SIG-M5 treated with dmso at 0.1 percent for 504 hours (cell line): ENCODE results near the gene AKAP8L.

Experiments used
- DNase-seq: peaks from one replicate; lab custom pipeline; 2025; ENCODE audit not compliant: unreplicated experiment; lab: John Stamatoyannopoulos, UW

The AKAP8L gene

GRCh38 chr19:15449620-15450527, 31.1 kb upstream of the AKAP8L start, which contains the start of gene WIZ:
Gene WIZ, minus strand, starts transcription at chr19:15449956. Its CDS starts 1,649 bp downstream, at chr19:15448307.
- DNase-seq = peak; percentile 11

- no peak for DNase-seq
Observed at GRCh38 chr19:15448778-15449619, 30.2 kb upstream of the AKAP8L start.

- no peak for DNase-seq
Observed at GRCh38 chr19:15448044-15448777, 29.4 kb upstream of the AKAP8L start.

GRCh38 chr19:15447057-15447456, 28.3 kb upstream of the AKAP8L start:
- no peak for DNase-seq

GRCh38 chr19:15445807-15446376, 27.1 kb upstream of the AKAP8L start:
- no peak for DNase-seq

GRCh38 chr19:15445227-15445605, 26.4 kb upstream of the AKAP8L start:
- DNase-seq = no peak

- no peak for DNase-seq
Observed at GRCh38 chr19:15444505-15445226, 25.9 kb upstream of the AKAP8L start.

- DNase-seq = no peak
Observed at GRCh38 chr19:15443838-15444237, 25.1 kb upstream of the AKAP8L start.

GRCh38 chr19:15443325-15443724, 24.5 kb upstream of the AKAP8L start:
- no peak for DNase-seq

- no peak for DNase-seq
Observed at GRCh38 chr19:15442142-15442920, 23.5 kb upstream of the AKAP8L start.

GRCh38 chr19:15441317-15441716, 22.5 kb upstream of the AKAP8L start:
- DNase-seq = peak; percentile 25

GRCh38 chr19:15439821-15440641, 21.2 kb upstream of the AKAP8L start:
- DNase-seq = no peak

- no peak for DNase-seq
Observed at GRCh38 chr19:15439078-15439799, 20.5 kb upstream of the AKAP8L start.

GRCh38 chr19:15438577-15438976, 19.8 kb upstream of the AKAP8L start:
- DNase-seq = no peak

- DNase-seq = no peak
Observed at GRCh38 chr19:15438124-15438496, 19.3 kb upstream of the AKAP8L start.

GRCh38 chr19:15437355-15438123, 18.8 kb upstream of the AKAP8L start:
- no peak for DNase-seq

GRCh38 chr19:15436826-15437110, 18.0 kb upstream of the AKAP8L start:
- no peak for DNase-seq
